ENCODE data around the gene DDX3Y. TPM values are rescaled to one million over a fixed set of nuclear protein-coding genes. Genes with fewer than 3 reads are reported as not detected.

The DDX3Y gene
- total RNA-seq, result 100 to 1,000 TPM; 118 to 119 TPM

DNA sequence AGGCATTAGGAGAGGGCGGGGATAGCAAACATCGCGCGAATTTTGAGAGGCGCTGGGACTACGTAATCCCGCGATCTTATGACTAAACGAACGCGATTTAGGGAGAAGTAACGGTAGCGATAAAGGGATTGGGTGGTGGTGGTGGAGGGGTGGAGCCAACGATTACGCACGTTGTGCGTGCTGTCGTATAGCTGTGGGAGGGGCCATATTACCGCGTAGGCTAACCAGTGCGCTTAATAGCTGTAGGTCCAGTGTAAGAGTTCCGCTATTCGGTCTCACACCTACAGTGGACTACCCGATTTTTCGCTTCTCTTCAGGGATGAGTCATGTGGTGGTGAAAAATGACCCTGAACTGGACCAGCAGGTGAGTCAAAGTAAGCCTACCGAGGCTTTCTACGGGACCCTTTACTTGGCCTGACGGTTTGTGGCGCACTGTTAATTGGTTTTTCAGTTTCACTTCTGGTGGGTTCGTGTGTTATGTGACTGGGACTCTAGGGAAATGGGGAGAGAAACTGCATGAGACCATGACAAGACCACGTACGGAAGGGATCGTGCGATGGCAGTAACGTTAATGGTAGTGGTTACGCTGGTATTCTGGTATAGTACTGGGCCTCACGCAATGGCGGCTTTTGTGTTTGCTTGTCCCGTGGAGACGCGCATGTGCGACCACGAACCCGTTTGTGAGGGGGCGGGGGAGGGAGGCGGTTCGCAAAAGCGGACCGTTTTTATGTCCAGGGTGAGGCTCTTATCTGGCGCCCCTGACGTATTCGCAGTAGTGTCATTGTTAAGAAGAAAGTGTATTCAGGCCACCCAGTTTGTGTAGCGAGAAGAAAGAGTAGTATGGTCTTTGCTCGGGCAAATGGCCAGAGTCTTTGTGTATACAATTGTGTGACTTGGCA lies at the start of gene DDX3Y:
Gene DDX3Y (plus strand): TSS at position 251 of the 899 bp plus-strand sequence. CDS start 69 bp downstream, at position 320.
- DNase-seq, result peak; percentile 80
- no peaks in the 10 kb centered on the region for H3K9me3 Mint-ChIP-seq
- peaks cover 36% of the 10 kb centered on the region for H3K36me3 Mint-ChIP-seq
- H3K27ac Mint-ChIP-seq, result peak within 1 kb of the TSS; percentile 100
- peak within 1 kb of the TSS; percentile 98 for H3K4me3 Mint-ChIP-seq
- peaks cover 10% of the 10 kb centered on the region for H3K4me1 Mint-ChIP-seq
- no peaks in the 10 kb centered on the region for H3K27me3 Mint-ChIP-seq

DNA sequence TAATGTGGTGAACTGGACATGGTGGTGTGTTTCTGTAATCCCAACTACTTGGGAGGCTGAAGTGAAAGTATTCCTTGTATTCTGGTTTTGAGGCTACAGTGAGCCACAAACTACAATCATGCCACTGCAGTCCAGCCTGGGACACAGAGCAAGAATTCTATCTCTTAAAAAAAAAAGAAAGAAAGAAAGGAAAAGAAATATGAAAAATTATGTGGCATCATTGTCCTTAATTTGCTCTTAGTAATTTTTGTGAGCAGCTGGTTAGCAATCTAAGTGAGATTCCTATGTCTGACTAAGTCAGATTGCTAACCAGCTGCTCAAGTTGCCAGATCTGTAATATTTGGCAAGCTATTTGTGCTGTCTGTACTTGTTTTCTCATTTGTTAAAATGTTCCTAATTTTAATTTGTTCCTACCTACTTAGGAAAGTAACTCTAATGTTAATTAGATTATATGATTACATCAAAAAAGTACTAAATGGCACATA lies 48.8 kb upstream of the DDX3Y start:
- Mint-ChIP-seq H3K27me3 (no peaks in the 10 kb centered on the region), H3K36me3 (peaks cover 7% of the 10 kb centered on the region), H3K4me3 (no peak overlapping the region), H3K4me1 (peaks cover 2% of the 10 kb centered on the region), H3K9me3 (no peaks in the 10 kb centered on the region), H3K27ac (no peak overlapping the region)
- no peak for DNase-seq

- DNase-seq, result no peak
- Mint-ChIP-seq H3K36me3 (no peaks in the 10 kb centered on the region), H3K27ac (no peak overlapping the region), H3K4me3 (no peak overlapping the region), H3K9me3 (no peaks in the 10 kb centered on the region), H3K4me1 (no peaks in the 10 kb centered on the region), H3K27me3 (no peaks in the 10 kb centered on the region)
Observed at GRCh38 chrY:12867960-12868359, 36.7 kb upstream of the DDX3Y start.

DNA sequence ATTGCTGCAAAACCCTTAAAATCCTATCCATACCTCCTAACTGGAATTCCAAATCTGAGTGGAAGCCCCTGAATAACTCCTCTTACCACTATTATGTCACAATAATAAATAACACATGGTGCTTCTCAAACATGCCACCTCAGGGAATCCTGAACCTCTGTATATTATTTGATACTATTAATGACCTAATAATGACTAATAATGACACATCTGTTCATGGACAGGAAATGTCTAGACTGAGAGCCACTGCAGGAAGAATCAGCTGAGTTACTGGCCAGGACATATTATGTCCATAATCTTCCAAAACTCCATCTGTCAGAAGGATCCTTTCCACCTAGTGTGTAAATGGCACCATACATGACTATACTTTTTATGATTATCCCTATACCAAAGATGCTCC lies 7.7 kb upstream of the DDX3Y start:
- H3K36me3 Mint-ChIP-seq, result no peaks in the 10 kb centered on the region
- H3K9me3 Mint-ChIP-seq, result peaks cover 1% of the 10 kb centered on the region
- no peak overlapping the region for H3K27ac Mint-ChIP-seq
- no peaks in the 10 kb centered on the region for H3K4me1 Mint-ChIP-seq
- H3K27me3 Mint-ChIP-seq, result no peaks in the 10 kb centered on the region
- no peak for DNase-seq
- H3K4me3 Mint-ChIP-seq, result no peak overlapping the region

DNA sequence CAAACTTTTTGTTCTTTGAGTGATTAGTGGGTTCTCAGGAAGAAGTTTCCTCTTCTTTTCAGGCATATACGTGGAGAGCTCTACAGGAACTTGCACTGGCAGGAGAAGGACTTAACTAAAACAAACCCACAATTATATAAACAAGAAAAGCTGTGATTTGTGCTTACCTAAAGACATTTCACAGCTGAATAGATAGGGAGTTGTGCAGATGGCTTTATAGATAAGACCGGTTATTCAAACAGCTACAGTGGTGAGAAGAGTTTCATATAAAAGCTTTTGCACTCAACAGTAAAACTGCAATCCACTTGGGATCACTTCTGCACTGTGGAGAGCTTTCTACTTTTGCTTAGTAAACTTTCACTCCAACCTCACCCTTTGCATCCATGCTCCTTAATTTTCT lies 6.1 kb upstream of the DDX3Y start:
- Mint-ChIP-seq H3K4me1 (no peaks in the 10 kb centered on the region), H3K27me3 (no peaks in the 10 kb centered on the region), H3K36me3 (no peaks in the 10 kb centered on the region), H3K27ac (no peak overlapping the region), H3K4me3 (no peak overlapping the region), H3K9me3 (no peaks in the 10 kb centered on the region)
- no peak for DNase-seq

GRCh38 chrY:12905517-12905872 lies 827 bp downstream of the DDX3Y start:
- peaks cover 16% of the 10 kb centered on the region for H3K4me1 Mint-ChIP-seq
- peak overlapping the region; percentile 98 for H3K4me3 Mint-ChIP-seq
- DNase-seq, result peak; percentile 74
- H3K27me3 Mint-ChIP-seq, result no peaks in the 10 kb centered on the region
- H3K27ac Mint-ChIP-seq, result peak overlapping the region; percentile 100
- peaks cover 41% of the 10 kb centered on the region for H3K36me3 Mint-ChIP-seq
- H3K9me3 Mint-ChIP-seq, result no peaks in the 10 kb centered on the region

- DNase-seq, result no peak
- peaks cover 18% of the 10 kb centered on the region for H3K4me1 Mint-ChIP-seq
- H3K4me3 Mint-ChIP-seq, result peak overlapping the region; percentile 98
- no peaks in the 10 kb centered on the region for H3K27me3 Mint-ChIP-seq
- H3K36me3 Mint-ChIP-seq, result peaks cover 43% of the 10 kb centered on the region
- peak overlapping the region; percentile 100 for H3K27ac Mint-ChIP-seq
- no peaks in the 10 kb centered on the region for H3K9me3 Mint-ChIP-seq
Observed at GRCh38 chrY:12905895-12906294, 1.2 kb downstream of the DDX3Y start.

GRCh38 chrY:12913541-12913940 lies 8.9 kb downstream of the DDX3Y start:
- H3K4me1 Mint-ChIP-seq, result peaks cover 17% of the 10 kb centered on the region
- H3K9me3 Mint-ChIP-seq, result no peaks in the 10 kb centered on the region
- peaks cover 32% of the 10 kb centered on the region for H3K36me3 Mint-ChIP-seq
- H3K27ac Mint-ChIP-seq, result no peak overlapping the region
- H3K27me3 Mint-ChIP-seq, result no peaks in the 10 kb centered on the region
- DNase-seq, result no peak
- H3K4me3 Mint-ChIP-seq, result no peak overlapping the region

GRCh38 chrY:12928043-12928442 lies 23.4 kb downstream of the DDX3Y start:
- H3K4me1 Mint-ChIP-seq, result no peaks in the 10 kb centered on the region
- no peak overlapping the region for H3K27ac Mint-ChIP-seq
- H3K9me3 Mint-ChIP-seq, result no peaks in the 10 kb centered on the region
- no peak for DNase-seq
- no peaks in the 10 kb centered on the region for H3K36me3 Mint-ChIP-seq
- no peak overlapping the region for H3K4me3 Mint-ChIP-seq
- H3K27me3 Mint-ChIP-seq, result no peaks in the 10 kb centered on the region

DNA sequence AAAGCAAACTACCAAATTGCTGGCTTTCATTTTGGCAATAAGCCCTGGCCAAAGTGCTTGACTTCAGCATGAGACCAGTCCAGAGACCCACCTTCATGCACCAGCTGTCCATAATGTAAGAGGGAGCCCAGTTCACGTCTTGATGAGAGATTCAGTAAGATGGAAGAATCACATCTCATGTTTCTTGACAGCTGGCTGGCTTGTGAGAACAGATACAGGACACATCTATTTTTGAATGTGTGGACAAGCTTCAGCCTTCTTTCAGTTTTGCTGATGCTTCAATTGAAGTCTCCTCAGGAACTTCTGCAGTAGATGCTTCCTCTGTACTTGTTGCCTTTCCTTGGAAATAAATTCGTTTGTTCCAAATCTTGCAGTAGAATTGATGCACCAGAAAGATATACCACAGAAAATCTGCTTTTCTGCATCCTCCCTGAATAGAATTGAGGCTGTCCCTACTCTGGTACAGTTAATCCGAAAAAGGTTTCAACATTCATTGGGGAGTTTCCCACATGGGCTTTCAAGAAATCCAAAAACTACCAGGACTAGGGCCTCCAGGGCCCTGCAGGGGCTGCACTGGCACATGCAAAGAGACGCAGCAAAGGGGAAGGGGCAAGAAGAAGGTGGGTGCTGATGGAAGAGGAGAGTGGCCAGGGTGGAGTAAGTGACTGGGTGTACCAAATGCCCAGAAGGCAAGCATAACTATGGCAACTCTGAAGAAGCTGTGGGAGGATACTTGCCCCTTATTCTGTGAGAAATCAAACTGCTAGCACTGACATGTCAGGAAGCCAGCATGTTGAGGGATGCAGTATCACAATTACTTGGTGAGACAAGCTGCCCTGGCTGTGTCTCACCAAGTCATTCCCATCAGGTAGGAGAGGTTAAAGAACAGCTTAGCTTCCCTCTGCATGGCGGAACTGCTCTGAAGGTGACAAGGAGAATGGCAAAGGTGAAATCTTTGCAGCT lies 37.3 kb downstream of the DDX3Y start:
- no peaks in the 10 kb centered on the region for H3K27me3 Mint-ChIP-seq
- no peak overlapping the region for H3K27ac Mint-ChIP-seq
- H3K4me1 Mint-ChIP-seq, result no peaks in the 10 kb centered on the region
- no peak for DNase-seq
- H3K4me3 Mint-ChIP-seq, result no peak overlapping the region
- no peaks in the 10 kb centered on the region for H3K9me3 Mint-ChIP-seq
- no peaks in the 10 kb centered on the region for H3K36me3 Mint-ChIP-seq

Other genes with a start within 250 kb of the DDX3Y start
- 10 to 100 TPM in 1 of 2 experiments, 1 to 10 TPM in 1; 9.8 to 11.6 TPM for gene USP9Y, start 203.6 kb upstream of the DDX3Y start, total RNA-seq

Measured in activated naive CD8-positive, alpha-beta T cell treated with anti-CD3 and anti-CD28 coated beads for 36 hours (primary cell).